Thyroid gland (tissue), 4 donors: ENCODE measurements around the gene C1orf87. TPM values are rescaled to one million over a fixed set of nuclear protein-coding genes. Genes with fewer than 3 reads are reported as not detected.

Source experiments
- DNase-seq, 2 donors: peaks; one replicate each; pipeline ENCODE4 v3.0.0-alpha.2; 2019
- H3K27ac ChIP-seq, 3 donors: fragments of 200-600 bp; sonication (generic); 1 replicate in 2 of 3; 2 replicates in 1 of 3; pipeline ENCODE4 v1.5.1; 2016 to 2019; ENCODE audit warnings: mild to moderate bottlenecking in 1 of 3, moderate library complexity in 1 of 3
- H3K27me3 ChIP-seq: fragments of 200-600 bp; sonication (generic); one replicate; pipeline ENCODE4 v1.5.1; 2019
- H3K36me3 ChIP-seq, 2 donors: fragments of 200-600 bp; sonication (generic); one replicate each; pipeline ENCODE4 v1.5.1; 2016 to 2019
- H3K4me1 ChIP-seq, 2 donors: fragments of 200-600 bp; sonication (generic); one replicate each; pipeline ENCODE4 v1.5.1; 2017 to 2019
- H3K4me3 ChIP-seq, 3 donors: fragments of 200-600 bp; sonication (generic); replicated peaks in 1 of 3; 1 replicate in 2 of 3; 2 replicates in 1 of 3; pipeline ENCODE4 v1.5.1; 2016; ENCODE audit warnings: mild to moderate bottlenecking in 1 of 3
- H3K9me3 ChIP-seq: fragments of 200-600 bp; sonication (generic); one replicate; pipeline ENCODE4 v1.5.1; 2017
- POLR2A ChIP-seq, 2 donors: fragments of 450-650 bp; IDR thresholded peaks; one replicate each; pipeline ENCODE4 v1.6.1; 2017; ENCODE audit warnings: antibody characterized with exemption in 2 of 2, mild to moderate bottlenecking in 2 of 2, moderate library complexity in 1 of 2
- WGBS, 2 donors: methylation state at CpG; one replicate each; pipeline ENCODE4 v1.1.5; 2017; 5-methylcytosine and 5-hydroxymethylcytosine counted together
- intact Hi-C: fragments of 100-400 bp; cut with DNase I; formaldehyde crosslinking; loops from one replicate; pipeline ENCODE4 v1.15.1; 2023
- small RNA-seq: library from RNA; depleted of rRNA; stranded (forward); fragments of <200 nt; gene quantifications from one replicate; pipeline ENCODE3, GENCODE V24; 2016
- total RNA-seq, 4 donors: library from RNA; depleted of rRNA; stranded (reverse); fragments of >200 nt; gene quantifications; one replicate each; pipeline ENCODE4 v1.2.3, GENCODE V29; 2016
- TF ChIP-seq, protein P1 (sequence below), 6 experiments: fragments of 200-600 bp in 3 of 6; fragments of 450-650 bp in 3 of 6; sonication (generic) in 3 of 6; IDR thresholded peaks; one replicate each; pipeline ENCODE4 v1.5.1; 2016 to 2019; ENCODE audit warnings: antibody characterized with exemption in 6 of 6, mild to moderate bottlenecking in 2 of 6, inconsistent platforms in 1 of 6, moderate library complexity in 1 of 6

C1orf87 gene
- total RNA-seq, 4 donors from 2014 or later, result not detected

GRCh38 chr1:59945790-59946189 is 127.8 kb downstream of the C1orf87 start:
- intact Hi-C loops, result no loop called here

More at GRCh38 chr1:59945790-59946189, 127.8 kb downstream of the C1orf87 start:
- 55 to 56% methylated on average over 1 of the region's 1 CpG for WGBS, 2 donors
- Histone ChIP-seq H3K27ac (no peak overlapping the region), H3K27me3 (no peaks in the 10 kb centered on the region), H3K9me3 (no peaks in the 10 kb centered on the region), H3K4me1 (no peaks in the 10 kb centered on the region), H3K36me3 (no peaks in the 10 kb centered on the region), H3K4me3 (no peak overlapping the region)
- TF ChIP-seq, protein P1, sequence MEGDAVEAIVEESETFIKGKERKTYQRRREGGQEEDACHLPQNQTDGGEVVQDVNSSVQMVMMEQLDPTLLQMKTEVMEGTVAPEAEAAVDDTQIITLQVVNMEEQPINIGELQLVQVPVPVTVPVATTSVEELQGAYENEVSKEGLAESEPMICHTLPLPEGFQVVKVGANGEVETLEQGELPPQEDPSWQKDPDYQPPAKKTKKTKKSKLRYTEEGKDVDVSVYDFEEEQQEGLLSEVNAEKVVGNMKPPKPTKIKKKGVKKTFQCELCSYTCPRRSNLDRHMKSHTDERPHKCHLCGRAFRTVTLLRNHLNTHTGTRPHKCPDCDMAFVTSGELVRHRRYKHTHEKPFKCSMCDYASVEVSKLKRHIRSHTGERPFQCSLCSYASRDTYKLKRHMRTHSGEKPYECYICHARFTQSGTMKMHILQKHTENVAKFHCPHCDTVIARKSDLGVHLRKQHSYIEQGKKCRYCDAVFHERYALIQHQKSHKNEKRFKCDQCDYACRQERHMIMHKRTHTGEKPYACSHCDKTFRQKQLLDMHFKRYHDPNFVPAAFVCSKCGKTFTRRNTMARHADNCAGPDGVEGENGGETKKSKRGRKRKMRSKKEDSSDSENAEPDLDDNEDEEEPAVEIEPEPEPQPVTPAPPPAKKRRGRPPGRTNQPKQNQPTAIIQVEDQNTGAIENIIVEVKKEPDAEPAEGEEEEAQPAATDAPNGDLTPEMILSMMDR (IDR thresholded peaks at IDR 0.05), result no peak
- TF ChIP-seq POLR2A (IDR thresholded peaks at IDR 0.05), result no peak
- DNase-seq, result no peak

Small RNAs within 50 kb of the gene (small RNA-seq; reads per million reads assigned to genes)
- not detected for gene RN7SL475P

Other genes with a start within 250 kb of the C1orf87 start
- under 1 TPM in 1 of 4 donors, not detected in 3; 0.33 TPM for gene CYP2J2, start 147.0 kb downstream of the C1orf87 start, total RNA-seq